Hepatocyte (in vitro differentiated cells): ENCODE results near the gene GLI2. TPM values are rescaled to one million over a fixed set of nuclear protein-coding genes. Genes with fewer than 3 reads are reported as not detected.

Source experiments
- DNase-seq: peaks from one replicate; pipeline ENCODE4 v3.0.0-alpha.2; 2016; ENCODE audit warnings: low spot score
- H2AFZ ChIP-seq: fragments of 200-600 bp; sonication (generic); 2 replicates; pipeline ENCODE4 v1.6.0; 2016; ENCODE audit warnings: antibody characterized with exemption, mild to moderate bottlenecking
- H3K27ac ChIP-seq: fragments of 200-600 bp; sonication (generic); 2 replicates; pipeline ENCODE4 v1.5.1; 2016; ENCODE audit warnings: mild to moderate bottlenecking
- H3K27me3 ChIP-seq: fragments of 200-600 bp; sonication (generic); 2 replicates; pipeline ENCODE4 v1.6.1; 2016
- H3K36me3 ChIP-seq: fragments of 200-600 bp; sonication (generic); replicated peaks from 2 replicates; pipeline ENCODE4 v1.5.1; 2016; ENCODE audit warnings: low read depth; ENCODE audit not compliant: insufficient read depth
- H3K4me1 ChIP-seq: fragments of 200-600 bp; sonication (generic); 2 replicates; pipeline ENCODE4 v1.5.1; 2016; ENCODE audit warnings: mild to moderate bottlenecking, moderate library complexity; ENCODE audit not compliant: insufficient read depth
- H3K4me2 ChIP-seq: fragments of 200-600 bp; sonication (generic); 2 replicates; pipeline ENCODE4 v1.6.0; 2016
- H3K4me3 ChIP-seq: fragments of 200-600 bp; sonication (generic); 2 replicates; pipeline ENCODE4 v1.5.1; 2016; ENCODE audit warnings: mild to moderate bottlenecking
- H3K79me2 ChIP-seq: fragments of 200-600 bp; sonication (generic); 2 replicates; pipeline ENCODE4 v1.6.0; 2017; ENCODE audit warnings: mild to moderate bottlenecking
- H3K9me2 ChIP-seq: fragments of 200-600 bp; sonication (generic); replicated peaks from 2 replicates; pipeline ENCODE4 v1.6.0; 2017; ENCODE audit warnings: mild to moderate bottlenecking; ENCODE audit not compliant: insufficient read depth
- H3K9me3 ChIP-seq: fragments of 200-600 bp; sonication (generic); 2 replicates; pipeline ENCODE4 v1.5.1; 2016; ENCODE audit warnings: low read depth, mild to moderate bottlenecking
- H4K20me1 ChIP-seq: fragments of 200-600 bp; sonication (generic); 2 replicates; pipeline ENCODE4 v1.6.0; 2016; ENCODE audit warnings: mild to moderate bottlenecking; ENCODE audit not compliant: insufficient read depth, poor library complexity, severe bottlenecking
- EZH2 ChIP-seq: fragments of 200-600 bp; sonication (generic); IDR thresholded peaks from 2 replicates; pipeline ENCODE4 v1.6.1; 2016; ENCODE audit warnings: antibody characterized with exemption, mild to moderate bottlenecking, borderline replicate concordance
- EZH2phosphoT487 ChIP-seq: fragments of 200-600 bp; sonication (generic); IDR thresholded peaks from one replicate; pipeline ENCODE4 v1.6.1; 2018; ENCODE audit warnings: antibody characterized with exemption, mild to moderate bottlenecking, low read depth, moderate library complexity; ENCODE audit not compliant: unreplicated experiment, severe bottlenecking
- WGBS: methylation state at CpG from one replicate; pipeline ENCODE4 v1.1.6; 2016; ENCODE audit warnings: low lambda C conversion rate; ENCODE audit errors: missing lambda C conversion rate; 5-methylcytosine and 5-hydroxymethylcytosine counted together
- polyA plus RNA-seq: library from polyadenylated mRNA; unstranded; fragments of >200 nt; fragmentation: Nextera tagmentation; extraction: Ambion mirVana; gene quantifications from 2 replicates; pipeline ENCODE4 v1.2.1, GENCODE V29; 2016
- total RNA-seq: library from RNA; depleted of rRNA; stranded (reverse); fragments of >200 nt; gene quantifications from 2 replicates; pipeline ENCODE4 v1.2.3, GENCODE V29; 2014
- TF ChIP-seq, protein P1 (sequence below): fragments of 200-600 bp; sonication (generic); IDR thresholded peaks from 2 replicates; pipeline ENCODE4 v1.5.1; 2016; ENCODE audit warnings: antibody characterized with exemption, mild to moderate bottlenecking; ENCODE audit not compliant: poor library complexity

GLI2 gene
- total and polyA plus RNA-seq, 2 experiments from 2014 or later, result 5.3 to 5.8 TPM

DNA sequence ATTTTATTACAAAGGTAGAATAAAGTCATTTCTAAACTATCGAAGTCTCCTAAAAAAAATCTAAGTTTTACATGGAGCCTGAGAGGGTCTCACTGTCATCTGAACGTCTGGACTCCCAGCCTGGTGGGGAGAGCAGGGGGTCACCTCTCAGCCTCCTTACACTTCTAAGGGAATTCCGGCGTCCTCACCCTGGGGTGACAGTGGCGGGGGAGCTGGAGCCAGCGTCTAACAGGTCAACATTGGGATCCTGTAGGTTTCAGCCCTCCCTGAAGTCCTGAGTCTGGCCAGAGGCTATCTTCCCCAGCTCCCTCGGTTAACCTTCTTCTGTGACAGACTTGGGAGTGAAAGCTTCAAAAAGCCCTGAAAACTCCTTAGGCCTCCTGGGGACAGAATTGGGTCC is 34.6 kb upstream of the GLI2 start:
- no peaks in the 10 kb centered on the region for H3K9me3 ChIP-seq
- no peak overlapping the region for H3K4me2 ChIP-seq
- no peaks in the 10 kb centered on the region for H3K9me2 ChIP-seq
- H3K79me2 ChIP-seq, result no peaks in the 10 kb centered on the region
- no peaks in the 10 kb centered on the region for H3K36me3 ChIP-seq
- H3K27ac ChIP-seq, result no peak overlapping the region
- H3K27me3 ChIP-seq, result peaks cover 4% of the 10 kb centered on the region
- H4K20me1 ChIP-seq, result no peaks in the 10 kb centered on the region
- 60% methylated on average over 7 of the region's 7 CpGs for WGBS
- no peak for TF ChIP-seq EZH2
- TF ChIP-seq, protein P1, sequence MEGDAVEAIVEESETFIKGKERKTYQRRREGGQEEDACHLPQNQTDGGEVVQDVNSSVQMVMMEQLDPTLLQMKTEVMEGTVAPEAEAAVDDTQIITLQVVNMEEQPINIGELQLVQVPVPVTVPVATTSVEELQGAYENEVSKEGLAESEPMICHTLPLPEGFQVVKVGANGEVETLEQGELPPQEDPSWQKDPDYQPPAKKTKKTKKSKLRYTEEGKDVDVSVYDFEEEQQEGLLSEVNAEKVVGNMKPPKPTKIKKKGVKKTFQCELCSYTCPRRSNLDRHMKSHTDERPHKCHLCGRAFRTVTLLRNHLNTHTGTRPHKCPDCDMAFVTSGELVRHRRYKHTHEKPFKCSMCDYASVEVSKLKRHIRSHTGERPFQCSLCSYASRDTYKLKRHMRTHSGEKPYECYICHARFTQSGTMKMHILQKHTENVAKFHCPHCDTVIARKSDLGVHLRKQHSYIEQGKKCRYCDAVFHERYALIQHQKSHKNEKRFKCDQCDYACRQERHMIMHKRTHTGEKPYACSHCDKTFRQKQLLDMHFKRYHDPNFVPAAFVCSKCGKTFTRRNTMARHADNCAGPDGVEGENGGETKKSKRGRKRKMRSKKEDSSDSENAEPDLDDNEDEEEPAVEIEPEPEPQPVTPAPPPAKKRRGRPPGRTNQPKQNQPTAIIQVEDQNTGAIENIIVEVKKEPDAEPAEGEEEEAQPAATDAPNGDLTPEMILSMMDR, result no peak
- TF ChIP-seq EZH2phosphoT487, result no peak
- no peak overlapping the region for H2AFZ ChIP-seq
- H3K4me3 ChIP-seq, result no peak overlapping the region
- DNase-seq, result no peak
- H3K4me1 ChIP-seq, result no peaks in the 10 kb centered on the region

DNA sequence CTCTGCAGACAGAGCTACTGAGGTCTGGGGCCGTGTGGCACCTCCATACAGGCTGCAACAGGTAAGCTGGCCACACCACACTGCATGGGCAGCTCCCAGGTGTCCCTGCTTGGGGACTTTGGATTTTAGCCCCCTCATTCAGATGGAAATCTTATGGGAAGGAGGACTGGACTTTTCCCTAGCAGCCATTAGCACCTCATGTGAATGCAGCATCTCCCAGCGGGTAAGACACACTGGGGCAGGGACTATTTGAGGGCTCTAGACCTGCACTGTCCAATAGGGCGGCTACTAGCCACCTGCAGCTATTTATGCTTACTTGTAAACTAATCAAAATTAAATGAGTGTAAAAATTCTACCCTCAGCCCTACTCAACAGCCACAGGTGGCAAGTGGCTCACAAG is 34.2 kb upstream of the GLI2 start:
- Histone ChIP-seq H3K36me3 (no peaks in the 10 kb centered on the region), H3K79me2 (no peaks in the 10 kb centered on the region), H3K9me2 (no peaks in the 10 kb centered on the region), H3K4me2 (no peak overlapping the region), H3K9me3 (no peaks in the 10 kb centered on the region), H3K27me3 (peaks cover 1% of the 10 kb centered on the region), H3K4me3 (no peak overlapping the region), H3K4me1 (no peaks in the 10 kb centered on the region), H2AFZ (no peak overlapping the region), H4K20me1 (no peaks in the 10 kb centered on the region), H3K27ac (no peak overlapping the region)
- WGBS, result 80% methylated on average over 3 of the region's 3 CpGs
- TF ChIP-seq EZH2 (no peak), EZH2phosphoT487 (no peak)
- TF ChIP-seq, protein P1, result no peak
- no peak for DNase-seq

DNA sequence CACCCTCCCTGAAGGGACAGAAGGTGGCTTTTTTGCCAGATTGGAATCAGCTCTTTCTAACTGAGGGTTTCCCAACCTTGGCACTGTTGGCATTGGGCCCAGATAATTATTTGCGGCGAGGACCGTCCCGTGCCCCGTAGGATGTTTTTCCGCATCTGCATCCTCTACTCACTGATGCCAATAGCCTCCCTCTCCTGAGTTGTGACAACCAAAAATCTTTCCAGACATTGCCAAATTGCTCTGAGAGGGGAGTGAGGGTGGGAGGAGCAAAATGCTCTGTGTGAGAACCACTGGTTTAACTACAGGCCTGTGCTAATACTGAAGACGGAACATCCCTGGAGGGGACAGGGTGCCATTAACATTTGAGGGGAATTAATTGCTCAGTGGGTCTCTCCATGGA is 33.6 kb upstream of the GLI2 start:
- WGBS, result 83% methylated on average over 7 of the region's 7 CpGs
- H2AFZ ChIP-seq, result no peak overlapping the region
- H3K9me2 ChIP-seq, result no peaks in the 10 kb centered on the region
- H3K4me2 ChIP-seq, result no peak overlapping the region
- no peaks in the 10 kb centered on the region for H3K79me2 ChIP-seq
- H3K27me3 ChIP-seq, result peaks cover 7% of the 10 kb centered on the region
- H3K4me3 ChIP-seq, result no peak overlapping the region
- no peak for DNase-seq
- no peak overlapping the region for H3K27ac ChIP-seq
- H3K4me1 ChIP-seq, result no peaks in the 10 kb centered on the region
- TF ChIP-seq, protein P1, result no peak
- TF ChIP-seq EZH2 (no peak), EZH2phosphoT487 (no peak)
- H3K36me3 ChIP-seq, result no peaks in the 10 kb centered on the region
- no peaks in the 10 kb centered on the region for H4K20me1 ChIP-seq
- no peaks in the 10 kb centered on the region for H3K9me3 ChIP-seq

DNA sequence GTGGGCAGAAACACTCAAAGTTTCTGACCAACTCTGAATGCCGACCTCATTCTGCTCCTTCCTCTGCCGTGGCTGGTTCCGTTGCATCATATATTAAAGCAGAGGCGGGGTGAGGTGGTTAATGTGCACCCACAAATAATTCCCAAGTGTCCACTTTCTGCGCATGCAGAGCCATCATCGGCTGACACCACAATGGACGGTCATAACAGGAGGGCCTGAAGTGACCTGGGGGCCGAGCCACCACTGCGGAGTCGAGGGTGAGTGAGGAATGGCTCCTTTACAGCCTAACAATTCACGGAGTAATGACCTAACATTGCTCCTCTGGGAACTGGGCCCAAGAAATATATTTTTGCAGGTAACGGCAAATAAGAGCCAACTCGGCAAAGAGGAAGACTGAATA is 32.9 kb upstream of the GLI2 start:
- Histone ChIP-seq H3K9me2 (no peaks in the 10 kb centered on the region), H3K36me3 (no peaks in the 10 kb centered on the region), H3K27me3 (peaks cover 14% of the 10 kb centered on the region), H3K79me2 (no peaks in the 10 kb centered on the region), H3K27ac (peak overlapping the region; percentile 17), H3K9me3 (no peaks in the 10 kb centered on the region), H2AFZ (no peak overlapping the region), H3K4me1 (no peaks in the 10 kb centered on the region), H3K4me3 (no peak overlapping the region), H3K4me2 (no peak overlapping the region), H4K20me1 (no peaks in the 10 kb centered on the region)
- 87% methylated on average over 13 of the region's 13 CpGs for WGBS
- no peak for DNase-seq
- no peak for TF ChIP-seq EZH2
